Measurements from ENCODE around the gene PSMC4.
"Not testable (repeated sequence)": the region's sequence is repeated elsewhere in the genome, so short reads cannot be mapped to it uniquely, and the experiment has no call there.

The PSMC4 gene

GRCh38 chr19:39951686-39952085 lies 19.3 kb upstream of the PSMC4 start:
- DNase-seq: peak; percentile 23
- Histone ChIP-seq H2AK5ac (ENCODE audit: low read length, severe bottlenecking) (no peak overlapping the region), H3K14ac (ENCODE audit: low read length in 2 of 2) (no peak overlapping the region), H3K9me3 (ENCODE audit: control insufficient read depth, low read length) (no peaks in the 10 kb centered on the region), H3K4me1 (ENCODE audit: control insufficient read depth, insufficient read depth, low read depth, low read length) (peaks cover 2% of the 10 kb centered on the region), H3K27me3 (ENCODE audit: control insufficient read depth in 1 of 2, insufficient read depth in 1 of 2, low read length in 2 of 2) (no peaks in the 10 kb centered on the region), H2BK120ac (ENCODE audit: low read depth, low read length) (no peak overlapping the region), H3K18ac (ENCODE audit: low read depth in 1 of 2, low read length in 2 of 2) (no peak overlapping the region), H3K4me3 (ENCODE audit: insufficient read depth in 1 of 2, low read depth in 1 of 2, low read length in 2 of 2) (peak overlapping the region in 1 of 2 experiments; percentile 35), H3K4me2 (ENCODE audit: low read length, poor library complexity, severe bottlenecking) (no peak overlapping the region), H3K27ac (ENCODE audit: low read length, poor library complexity, severe bottlenecking) (no peak overlapping the region), H4K91ac (ENCODE audit: low read length) (no peak overlapping the region), H3K79me1 (replicated peaks; ENCODE audit: low read length, poor library complexity, severe bottlenecking) (no peaks in the 10 kb centered on the region), H3K4ac (ENCODE audit: low read depth in 1 of 2, low read length in 2 of 2) (no peak overlapping the region), H2BK5ac (ENCODE audit: low read depth, low read length, poor library complexity, severe bottlenecking) (no peak overlapping the region), H2AFZ (ENCODE audit: low read depth, low read length) (no peak overlapping the region), H4K8ac (ENCODE audit: low read length) (no peak overlapping the region), H2BK15ac (ENCODE audit: low read depth, poor library complexity, severe bottlenecking) (no peak overlapping the region), H2BK12ac (ENCODE audit: low read length in 2 of 2) (no peak overlapping the region), H3K36me3 (ENCODE audit: control insufficient read depth in 1 of 2, insufficient read depth in 2 of 2, low read depth in 1 of 2, low read length in 2 of 2) (no peaks in the 10 kb centered on the region), H3K9ac (ENCODE audit: low read length) (peak overlapping the region; percentile 7), H3K23ac (ENCODE audit: low read length in 2 of 2) (no peak overlapping the region)
- WGBS: 83% methylated on average over 1 of the region's 3 CpGs

GRCh38 chr19:39953915-39954314 lies 17.1 kb upstream of the PSMC4 start:
- Histone ChIP-seq H3K9ac (ENCODE audit: low read length) (no peak overlapping the region), H3K36me3 (ENCODE audit: control insufficient read depth in 1 of 2, insufficient read depth in 2 of 2, low read depth in 1 of 2, low read length in 2 of 2) (no peaks in the 10 kb centered on the region), H2AFZ (ENCODE audit: low read depth, low read length) (no peak overlapping the region), H3K14ac (ENCODE audit: low read length in 2 of 2) (no peak overlapping the region), H3K9me3 (ENCODE audit: control insufficient read depth, low read length) (no peaks in the 10 kb centered on the region), H3K79me1 (replicated peaks; ENCODE audit: low read length, poor library complexity, severe bottlenecking) (no peaks in the 10 kb centered on the region), H3K27me3 (ENCODE audit: control insufficient read depth in 1 of 2, insufficient read depth in 1 of 2, low read length in 2 of 2) (no peaks in the 10 kb centered on the region), H3K4me3 (ENCODE audit: insufficient read depth in 1 of 2, low read depth in 1 of 2, low read length in 2 of 2) (no peak overlapping the region), H4K8ac (ENCODE audit: low read length) (no peak overlapping the region), H3K4me1 (ENCODE audit: control insufficient read depth, insufficient read depth, low read depth, low read length) (peaks cover 2% of the 10 kb centered on the region), H2BK12ac (ENCODE audit: low read length in 2 of 2) (no peak overlapping the region), H3K4ac (ENCODE audit: low read depth in 1 of 2, low read length in 2 of 2) (no peak overlapping the region), H3K23ac (ENCODE audit: low read length in 2 of 2) (no peak overlapping the region), H3K18ac (ENCODE audit: low read depth in 1 of 2, low read length in 2 of 2) (no peak overlapping the region), H2BK5ac (ENCODE audit: low read depth, low read length, poor library complexity, severe bottlenecking) (no peak overlapping the region), H2AK5ac (ENCODE audit: low read length, severe bottlenecking) (no peak overlapping the region), H2BK120ac (ENCODE audit: low read depth, low read length) (no peak overlapping the region), H4K91ac (ENCODE audit: low read length) (no peak overlapping the region), H2BK15ac (ENCODE audit: low read depth, poor library complexity, severe bottlenecking) (no peak overlapping the region), H3K4me2 (ENCODE audit: low read length, poor library complexity, severe bottlenecking) (no peak overlapping the region), H3K27ac (ENCODE audit: low read length, poor library complexity, severe bottlenecking) (no peak overlapping the region)
- 96% methylated on average over 5 of the region's 7 CpGs for WGBS
- no peak for DNase-seq

DNA sequence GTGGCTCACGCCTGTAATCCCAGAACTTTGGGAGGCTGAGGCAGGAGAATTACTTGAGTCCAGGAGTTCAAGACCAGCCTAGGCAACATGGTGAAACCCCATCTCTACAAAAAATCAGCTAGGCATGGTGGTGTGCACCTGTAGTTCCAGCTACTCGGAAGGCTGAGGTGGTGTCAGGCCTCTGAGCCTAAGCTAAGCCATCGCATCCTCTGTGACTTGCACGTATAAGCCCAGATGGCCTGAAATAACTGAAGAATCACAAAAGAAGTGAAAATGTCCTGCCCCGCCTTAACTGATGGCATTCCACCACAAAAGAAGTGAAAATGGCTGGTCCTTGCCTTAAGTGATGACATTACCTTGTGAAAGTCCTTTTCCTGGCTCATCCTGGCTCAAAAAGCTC lies 13.1 kb upstream of the PSMC4 start:
- H3K36me3 ChIP-seq (ENCODE audit: control insufficient read depth in 1 of 2, insufficient read depth in 2 of 2, low read depth in 1 of 2, low read length in 2 of 2); H3K14ac ChIP-seq (ENCODE audit: low read length in 2 of 2); H3K23ac ChIP-seq (ENCODE audit: low read length in 2 of 2); H3K4me1 ChIP-seq (ENCODE audit: control insufficient read depth, insufficient read depth, low read depth, low read length); H4K91ac ChIP-seq (ENCODE audit: low read length); H3K18ac ChIP-seq (ENCODE audit: low read depth in 1 of 2, low read length in 2 of 2); H2AFZ ChIP-seq (ENCODE audit: low read depth, low read length); H2BK12ac ChIP-seq (ENCODE audit: low read length in 2 of 2); H3K9me3 ChIP-seq (ENCODE audit: control insufficient read depth, low read length); H3K4me3 ChIP-seq (ENCODE audit: insufficient read depth in 1 of 2, low read depth in 1 of 2, low read length in 2 of 2); H3K79me1 ChIP-seq (replicated peaks; ENCODE audit: low read length, poor library complexity, severe bottlenecking); H2AK5ac ChIP-seq (ENCODE audit: low read length, severe bottlenecking); H2BK5ac ChIP-seq (ENCODE audit: low read depth, low read length, poor library complexity, severe bottlenecking); H3K4me2 ChIP-seq (ENCODE audit: low read length, poor library complexity, severe bottlenecking); H3K27ac ChIP-seq (ENCODE audit: low read length, poor library complexity, severe bottlenecking); H3K4ac ChIP-seq (ENCODE audit: low read depth in 1 of 2, low read length in 2 of 2); H3K9ac ChIP-seq (ENCODE audit: low read length); H2BK120ac ChIP-seq (ENCODE audit: low read depth, low read length); H2BK15ac ChIP-seq (ENCODE audit: low read depth, poor library complexity, severe bottlenecking); H4K8ac ChIP-seq (ENCODE audit: low read length); DNase-seq; H3K27me3 ChIP-seq (ENCODE audit: control insufficient read depth in 1 of 2, insufficient read depth in 1 of 2, low read length in 2 of 2): not testable (repeated sequence)
- WGBS: 82% methylated on average over 5 of the region's 5 CpGs

DNA sequence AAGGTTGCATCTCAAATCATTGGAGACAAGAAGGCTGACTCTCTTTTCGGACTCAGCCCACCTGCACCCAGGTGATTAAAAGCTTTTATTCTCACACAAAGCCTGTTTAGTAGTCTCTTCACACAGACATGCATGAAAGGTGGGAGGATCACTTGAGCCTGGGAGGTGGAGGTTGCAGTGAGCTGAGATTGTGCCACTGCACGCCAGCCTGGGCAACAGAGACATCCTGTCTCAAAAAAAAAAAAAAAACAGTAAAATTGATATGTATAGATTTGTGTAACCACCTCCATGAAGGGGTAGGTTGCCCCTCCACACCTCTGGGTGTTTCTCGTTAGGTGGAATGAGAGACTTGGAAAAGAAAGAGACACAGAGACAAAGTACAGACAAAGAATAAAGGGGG lies 12.0 kb upstream of the PSMC4 start:
- not testable (repeated sequence) for H4K91ac ChIP-seq (ENCODE audit: low read length); H3K36me3 ChIP-seq (ENCODE audit: control insufficient read depth in 1 of 2, insufficient read depth in 2 of 2, low read depth in 1 of 2, low read length in 2 of 2); H3K79me1 ChIP-seq (replicated peaks; ENCODE audit: low read length, poor library complexity, severe bottlenecking); H3K18ac ChIP-seq (ENCODE audit: low read depth in 1 of 2, low read length in 2 of 2); H2BK120ac ChIP-seq (ENCODE audit: low read depth, low read length); H3K27me3 ChIP-seq (ENCODE audit: control insufficient read depth in 1 of 2, insufficient read depth in 1 of 2, low read length in 2 of 2); H2BK15ac ChIP-seq (ENCODE audit: low read depth, poor library complexity, severe bottlenecking); H3K4ac ChIP-seq (ENCODE audit: low read depth in 1 of 2, low read length in 2 of 2); H2AK5ac ChIP-seq (ENCODE audit: low read length, severe bottlenecking); H3K27ac ChIP-seq (ENCODE audit: low read length, poor library complexity, severe bottlenecking); H2BK5ac ChIP-seq (ENCODE audit: low read depth, low read length, poor library complexity, severe bottlenecking); H3K4me2 ChIP-seq (ENCODE audit: low read length, poor library complexity, severe bottlenecking); H3K23ac ChIP-seq (ENCODE audit: low read length in 2 of 2); DNase-seq; H3K9ac ChIP-seq (ENCODE audit: low read length); H4K8ac ChIP-seq (ENCODE audit: low read length); H3K4me1 ChIP-seq (ENCODE audit: control insufficient read depth, insufficient read depth, low read depth, low read length); H3K4me3 ChIP-seq (ENCODE audit: insufficient read depth in 1 of 2, low read depth in 1 of 2, low read length in 2 of 2); H3K14ac ChIP-seq (ENCODE audit: low read length in 2 of 2); H2BK12ac ChIP-seq (ENCODE audit: low read length in 2 of 2); H2AFZ ChIP-seq (ENCODE audit: low read depth, low read length); H3K9me3 ChIP-seq (ENCODE audit: control insufficient read depth, low read length)
- 88% methylated on average over 1 of the region's 3 CpGs for WGBS
